HL-60 (cell line): ENCODE results near the gene MEST.

Experiments used
- SPI1 ChIP-seq: IDR thresholded peaks from 2 replicates; pipeline ENCODE4 v1.6.1; 2012; ENCODE audit warnings: low read depth, mild to moderate bottlenecking, borderline replicate concordance
- TF ChIP-seq, protein P1 (sequence below): IDR thresholded peaks from one replicate; pipeline ENCODE4 v1.5.1; 2011; ENCODE audit warnings: low read length, control low read depth, inconsistent platforms; ENCODE audit not compliant: insufficient read depth
- TF ChIP-seq, protein P2 (sequence below): IDR thresholded peaks from 2 replicates; pipeline ENCODE4 v1.6.1; 2012; ENCODE audit warnings: low read depth; ENCODE audit not compliant: insufficient replicate concordance

DNA sequence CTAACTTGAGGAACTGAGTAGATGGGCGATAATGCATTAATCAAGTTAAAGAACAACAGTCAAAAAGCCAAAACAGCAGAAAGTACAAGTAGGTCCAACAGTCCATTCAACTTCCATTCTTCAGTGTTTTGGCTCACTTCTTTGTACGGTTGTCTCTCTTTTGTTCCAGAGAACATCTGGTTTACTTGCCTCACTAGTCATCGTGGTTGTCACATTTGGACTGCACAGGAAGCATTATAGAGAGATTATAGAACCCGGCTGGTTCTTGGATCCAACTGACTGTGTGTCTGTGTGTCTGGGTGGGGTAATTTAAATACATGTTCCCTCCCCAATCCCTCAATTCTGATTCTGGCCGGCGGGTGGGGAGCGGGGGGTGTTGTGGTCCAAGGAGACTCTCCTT lies 49.3 kb upstream of the MEST start:
- TF ChIP-seq, protein P1, sequence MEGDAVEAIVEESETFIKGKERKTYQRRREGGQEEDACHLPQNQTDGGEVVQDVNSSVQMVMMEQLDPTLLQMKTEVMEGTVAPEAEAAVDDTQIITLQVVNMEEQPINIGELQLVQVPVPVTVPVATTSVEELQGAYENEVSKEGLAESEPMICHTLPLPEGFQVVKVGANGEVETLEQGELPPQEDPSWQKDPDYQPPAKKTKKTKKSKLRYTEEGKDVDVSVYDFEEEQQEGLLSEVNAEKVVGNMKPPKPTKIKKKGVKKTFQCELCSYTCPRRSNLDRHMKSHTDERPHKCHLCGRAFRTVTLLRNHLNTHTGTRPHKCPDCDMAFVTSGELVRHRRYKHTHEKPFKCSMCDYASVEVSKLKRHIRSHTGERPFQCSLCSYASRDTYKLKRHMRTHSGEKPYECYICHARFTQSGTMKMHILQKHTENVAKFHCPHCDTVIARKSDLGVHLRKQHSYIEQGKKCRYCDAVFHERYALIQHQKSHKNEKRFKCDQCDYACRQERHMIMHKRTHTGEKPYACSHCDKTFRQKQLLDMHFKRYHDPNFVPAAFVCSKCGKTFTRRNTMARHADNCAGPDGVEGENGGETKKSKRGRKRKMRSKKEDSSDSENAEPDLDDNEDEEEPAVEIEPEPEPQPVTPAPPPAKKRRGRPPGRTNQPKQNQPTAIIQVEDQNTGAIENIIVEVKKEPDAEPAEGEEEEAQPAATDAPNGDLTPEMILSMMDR: no peak
- TF ChIP-seq SPI1: no peak
- TF ChIP-seq, protein P2, sequence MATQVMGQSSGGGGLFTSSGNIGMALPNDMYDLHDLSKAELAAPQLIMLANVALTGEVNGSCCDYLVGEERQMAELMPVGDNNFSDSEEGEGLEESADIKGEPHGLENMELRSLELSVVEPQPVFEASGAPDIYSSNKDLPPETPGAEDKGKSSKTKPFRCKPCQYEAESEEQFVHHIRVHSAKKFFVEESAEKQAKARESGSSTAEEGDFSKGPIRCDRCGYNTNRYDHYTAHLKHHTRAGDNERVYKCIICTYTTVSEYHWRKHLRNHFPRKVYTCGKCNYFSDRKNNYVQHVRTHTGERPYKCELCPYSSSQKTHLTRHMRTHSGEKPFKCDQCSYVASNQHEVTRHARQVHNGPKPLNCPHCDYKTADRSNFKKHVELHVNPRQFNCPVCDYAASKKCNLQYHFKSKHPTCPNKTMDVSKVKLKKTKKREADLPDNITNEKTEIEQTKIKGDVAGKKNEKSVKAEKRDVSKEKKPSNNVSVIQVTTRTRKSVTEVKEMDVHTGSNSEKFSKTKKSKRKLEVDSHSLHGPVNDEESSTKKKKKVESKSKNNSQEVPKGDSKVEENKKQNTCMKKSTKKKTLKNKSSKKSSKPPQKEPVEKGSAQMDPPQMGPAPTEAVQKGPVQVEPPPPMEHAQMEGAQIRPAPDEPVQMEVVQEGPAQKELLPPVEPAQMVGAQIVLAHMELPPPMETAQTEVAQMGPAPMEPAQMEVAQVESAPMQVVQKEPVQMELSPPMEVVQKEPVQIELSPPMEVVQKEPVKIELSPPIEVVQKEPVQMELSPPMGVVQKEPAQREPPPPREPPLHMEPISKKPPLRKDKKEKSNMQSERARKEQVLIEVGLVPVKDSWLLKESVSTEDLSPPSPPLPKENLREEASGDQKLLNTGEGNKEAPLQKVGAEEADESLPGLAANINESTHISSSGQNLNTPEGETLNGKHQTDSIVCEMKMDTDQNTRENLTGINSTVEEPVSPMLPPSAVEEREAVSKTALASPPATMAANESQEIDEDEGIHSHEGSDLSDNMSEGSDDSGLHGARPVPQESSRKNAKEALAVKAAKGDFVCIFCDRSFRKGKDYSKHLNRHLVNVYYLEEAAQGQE: no peak
